OCI-M2 (cell line): Measurements from ENCODE around the gene WDR82.

Source experiments
- DNase-seq: peaks from one replicate; lab custom pipeline; 2025; ENCODE audit not compliant: unreplicated experiment; lab: John Stamatoyannopoulos, UW

The WDR82 gene

DNA sequence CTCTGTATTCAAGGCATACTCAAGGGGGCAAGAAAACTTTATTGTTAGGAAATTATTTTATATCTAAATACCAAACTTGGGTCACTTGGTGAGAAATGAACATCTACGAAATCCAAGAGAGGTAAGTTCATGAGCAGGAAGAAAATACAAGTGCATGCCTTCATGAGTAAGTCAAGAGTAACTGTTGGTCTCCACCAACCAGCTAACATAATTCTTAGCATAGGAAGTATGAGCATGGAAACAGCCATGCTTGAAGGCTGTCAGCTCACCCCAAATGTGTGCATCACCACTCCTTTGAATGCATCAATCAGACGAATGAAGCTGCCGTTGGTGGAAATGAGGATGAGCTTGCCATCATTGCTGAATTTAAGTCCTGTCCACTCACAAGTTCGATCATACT lies 19.0 kb downstream of the WDR82 start:
- DNase-seq = no peak

GRCh38 chr3:52259035-52259434 lies 19.4 kb downstream of the WDR82 start:
- no peak for DNase-seq

DNA sequence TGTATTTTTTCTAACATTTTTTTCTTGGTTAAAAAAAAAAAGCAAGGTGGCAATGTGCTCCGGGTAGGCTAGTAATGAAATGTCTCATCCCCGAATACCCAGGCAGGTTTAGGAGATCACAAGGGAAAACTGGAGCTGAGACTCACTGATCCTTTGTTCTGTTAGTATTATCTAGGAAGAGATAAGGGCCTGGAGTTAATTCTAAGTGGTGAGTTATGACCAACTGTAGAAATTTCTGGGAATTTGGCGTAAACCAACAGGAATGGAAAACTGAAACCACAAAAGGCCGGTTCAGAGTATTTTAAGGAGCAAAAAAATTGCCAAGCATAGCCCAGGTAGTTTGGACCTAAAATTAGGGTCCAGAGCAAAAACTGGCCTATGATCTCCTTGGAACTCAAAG lies 20.5 kb downstream of the WDR82 start:
- DNase-seq = no peak

GRCh38 chr3:52256622-52257021 lies 21.8 kb downstream of the WDR82 start:
- no peak for DNase-seq

GRCh38 chr3:52256159-52256558 lies 22.3 kb downstream of the WDR82 start:
- DNase-seq = no peak

DNA sequence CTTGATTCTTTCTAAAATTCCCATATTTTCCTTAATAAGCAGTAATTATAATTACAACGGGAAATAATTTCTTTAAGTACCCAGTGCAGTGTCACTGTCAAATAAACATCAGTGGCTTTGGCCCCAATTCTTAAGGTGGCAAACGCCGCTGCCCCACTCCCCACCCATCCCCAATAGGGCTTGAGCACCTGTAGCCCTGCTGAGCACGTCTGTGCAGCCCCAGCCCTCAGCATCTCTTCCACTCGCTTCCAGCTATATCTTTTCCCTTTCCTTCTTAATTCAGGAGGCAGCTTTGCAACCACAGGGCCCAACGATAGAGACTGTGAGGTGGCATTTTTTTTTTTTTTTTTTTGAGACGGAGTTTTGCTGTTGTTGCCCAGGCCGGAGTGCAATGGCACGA lies 23.8 kb downstream of the WDR82 start:
- no peak for DNase-seq

DNA sequence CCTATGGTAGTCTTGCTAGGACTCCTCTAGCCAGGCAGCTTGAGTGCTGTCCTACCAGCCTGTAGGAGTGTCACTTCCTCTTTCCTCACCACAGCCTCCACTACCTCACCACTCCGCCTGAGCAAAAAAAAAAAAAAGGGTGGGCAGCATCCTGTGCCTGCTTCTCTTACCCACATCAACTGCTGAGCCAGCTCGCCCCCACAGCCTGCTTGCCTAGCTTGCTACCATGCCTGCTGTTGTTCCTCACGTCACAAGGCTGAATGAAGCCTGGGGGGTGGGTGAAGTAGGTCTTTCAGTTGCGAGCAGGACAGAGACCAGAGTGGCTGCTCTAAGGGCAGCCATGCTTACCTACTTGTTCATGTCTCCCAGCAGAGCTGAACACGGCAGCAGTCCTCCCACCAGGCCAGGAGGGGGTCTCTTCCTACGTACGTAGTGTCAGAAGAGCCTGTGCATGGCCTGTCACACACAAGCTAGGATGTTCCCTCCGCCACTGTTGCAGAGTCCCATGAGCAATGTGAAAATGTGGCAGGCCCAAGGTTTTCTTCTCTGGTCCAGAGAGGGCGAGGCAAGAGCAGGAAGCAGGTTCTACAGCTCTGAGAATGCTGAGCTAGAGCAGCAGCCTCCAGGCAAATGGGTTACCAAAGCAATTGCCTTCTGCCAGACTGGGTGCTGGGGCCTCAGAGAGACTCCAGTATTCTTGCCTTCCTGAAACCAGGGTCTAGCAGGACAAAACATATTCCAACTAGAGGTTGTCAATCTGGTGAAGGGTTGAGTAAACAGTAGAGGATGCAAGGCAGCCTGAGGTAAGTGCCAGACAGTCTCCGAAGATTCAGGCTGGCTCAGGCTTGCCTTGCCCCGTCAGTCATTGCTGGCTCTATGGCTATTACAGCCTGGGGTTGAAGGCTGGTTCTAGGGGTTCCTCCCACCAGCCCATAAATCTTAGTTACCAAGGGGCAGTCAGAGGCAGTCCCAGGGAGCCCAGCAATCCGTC lies 24.8 kb downstream of the WDR82 start:
- DNase-seq = no peak

DNA sequence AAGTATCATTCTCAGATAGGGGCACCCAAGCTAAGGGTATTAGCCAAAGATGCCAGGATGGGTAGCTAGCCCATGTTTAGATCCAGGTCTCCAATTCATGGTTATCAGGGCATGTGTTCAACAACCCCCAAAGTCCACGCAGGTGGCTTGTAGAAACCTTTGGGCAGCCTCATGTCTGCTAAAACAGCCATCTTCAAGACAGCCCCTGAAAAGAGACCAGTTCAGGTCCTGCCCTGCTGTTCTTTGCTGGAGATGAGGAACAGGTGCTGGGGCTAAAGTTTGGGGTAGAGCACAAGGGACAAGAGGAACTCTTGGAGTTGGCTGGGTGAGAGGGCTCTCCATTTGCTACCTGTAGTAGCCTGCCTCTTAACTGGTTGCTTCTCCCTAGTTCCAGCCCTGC lies 28.3 kb downstream of the WDR82 start:
- DNase-seq = no peak

- no peak for DNase-seq
Observed at GRCh38 chr3:52249683-52250082, 28.8 kb downstream of the WDR82 start.

GRCh38 chr3:52248816-52249547 lies 29.5 kb downstream of the WDR82 start:
- no peak for DNase-seq

GRCh38 chr3:52248165-52248541 lies 30.3 kb downstream of the WDR82 start:
- no peak for DNase-seq

GRCh38 chr3:52247409-52248164 lies 30.9 kb downstream of the WDR82 start:
- DNase-seq = no peak

DNA sequence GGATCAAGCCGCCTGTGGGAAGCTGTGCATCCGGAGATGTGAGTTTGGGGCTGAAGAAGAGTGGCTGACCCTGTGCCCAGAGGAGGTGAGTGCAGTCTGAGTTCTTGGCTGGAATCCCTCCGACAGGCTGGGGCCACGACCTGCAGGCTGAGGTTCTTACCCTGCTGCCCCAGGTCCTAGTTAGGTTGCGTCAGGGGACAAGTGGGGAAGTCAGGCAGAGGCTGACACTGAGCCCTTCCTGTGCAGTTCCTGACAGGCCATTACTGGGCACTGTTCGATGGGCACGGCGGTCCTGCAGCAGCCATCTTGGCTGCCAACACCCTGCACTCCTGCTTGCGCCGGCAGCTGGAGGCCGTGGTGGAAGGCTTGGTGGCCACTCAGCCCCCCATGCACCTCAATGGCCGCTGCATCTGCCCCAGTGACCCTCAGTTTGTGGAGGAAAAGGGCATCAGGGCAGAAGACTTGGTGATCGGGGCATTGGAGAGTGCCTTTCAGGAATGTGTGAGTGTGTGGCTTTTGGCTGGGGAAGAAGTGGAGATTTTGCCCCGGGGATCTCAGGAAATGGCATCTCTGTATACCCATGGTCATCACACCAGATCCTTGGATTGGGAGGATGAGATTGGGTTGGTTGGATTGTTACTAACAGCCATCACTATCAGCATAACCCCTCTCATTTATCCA lies 31.6 kb downstream of the WDR82 start:
- no peak for DNase-seq

GRCh38 chr3:52246264-52246620 lies 32.2 kb downstream of the WDR82 start:
- no peak for DNase-seq

DNA sequence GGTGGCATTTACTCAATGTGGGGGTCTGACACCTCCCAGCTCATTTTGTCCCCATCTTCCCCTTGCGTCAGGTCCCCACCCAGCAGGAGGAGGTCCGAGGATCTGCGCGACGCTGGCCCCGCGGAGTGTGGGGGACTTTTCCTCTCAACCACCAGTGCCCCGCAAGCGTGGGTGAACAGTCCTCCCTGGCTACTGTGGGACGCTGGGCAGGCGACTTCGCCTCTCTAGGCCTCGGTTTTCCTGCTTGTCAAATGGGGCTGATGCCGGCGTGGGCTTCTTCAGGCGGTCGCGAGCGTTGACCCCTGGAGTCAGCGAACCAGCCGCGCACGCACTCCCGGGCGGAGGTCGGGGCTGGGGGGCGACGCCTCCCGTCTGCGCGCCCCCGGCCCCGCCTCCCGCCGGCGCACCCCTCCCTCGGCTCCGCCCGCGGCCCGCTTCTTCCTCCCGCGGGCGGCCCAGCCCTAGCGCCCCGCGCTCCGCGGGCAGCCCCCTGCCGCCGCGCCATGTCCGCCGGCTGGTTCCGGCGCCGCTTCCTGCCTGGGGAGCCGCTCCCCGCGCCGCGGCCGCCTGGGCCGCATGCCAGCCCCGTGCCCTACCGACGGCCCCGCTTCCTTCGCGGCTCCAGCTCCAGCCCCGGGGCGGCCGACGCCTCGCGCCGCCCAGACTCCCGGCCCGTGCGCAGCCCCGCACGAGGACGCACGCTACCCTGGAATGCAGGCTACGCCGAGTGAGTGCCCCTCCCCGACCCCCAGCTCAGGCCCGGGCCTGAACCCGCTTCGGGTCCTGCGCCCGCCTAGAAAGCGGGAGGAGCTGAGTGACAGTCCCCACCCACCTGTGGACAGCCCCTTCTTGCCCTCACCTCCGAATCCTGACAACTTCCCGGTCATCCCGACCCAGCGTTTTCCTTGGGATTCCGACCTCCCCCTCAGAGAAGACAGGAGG lies 32.9 kb downstream of the WDR82 start, which contains the start of gene PPM1M:
TSS of gene PPM1M (plus strand) at position 438 of the 942 bp plus-strand sequence. CDS start at position 504, 66 bp downstream.
- DNase-seq = no peak

GRCh38 chr3:52243791-52244628 lies 34.4 kb downstream of the WDR82 start:
- no peak for DNase-seq

DNA sequence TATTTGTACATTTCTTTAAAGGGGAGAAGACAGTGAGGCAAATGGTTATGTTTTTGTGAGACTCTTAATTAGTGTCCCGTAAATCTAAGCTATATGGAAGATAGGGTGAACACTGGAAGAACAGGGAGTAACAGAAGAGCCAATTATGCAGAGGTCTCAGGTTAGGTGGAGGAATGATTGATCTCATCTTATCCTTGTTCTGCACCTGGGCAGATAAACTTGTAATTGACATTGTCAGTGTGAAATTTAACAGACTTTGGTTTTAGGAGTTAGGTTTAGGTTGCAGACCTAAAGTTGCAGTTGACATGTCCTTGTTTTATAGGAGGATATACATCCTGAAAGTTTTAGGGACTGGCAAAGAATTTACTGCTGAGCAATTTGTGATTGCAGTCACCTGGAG lies 36.4 kb downstream of the WDR82 start:
- DNase-seq = no peak

GRCh38 chr3:52240886-52241370 lies 37.5 kb downstream of the WDR82 start:
- DNase-seq = no peak
